HG02610 (cell line): Measurements from ENCODE around the gene TPRG1.
A peak's percentile ranks its signal among the peaks of the same experiment; 100 is the strongest.
"Not testable (repeated sequence)": the region's sequence is repeated elsewhere in the genome, so short reads cannot be mapped to it uniquely, and the experiment has no call there.

Experiments used
- ATAC-seq: cut with Tn5 transposase; IDR thresholded peaks from one replicate; pipeline ENCODE4 v1.9.1; 2021; ENCODE audit warnings: mild to moderate bottlenecking, moderate library complexity; ENCODE audit not compliant: unreplicated experiment

TPRG1 gene

GRCh38 chr3:189307963-189308362, 136.2 kb downstream of the TPRG1 start:
- no peak for ATAC-seq

GRCh38 chr3:189308608-189309007, 136.8 kb downstream of the TPRG1 start:
- ATAC-seq: no peak

- ATAC-seq: no peak
Observed at GRCh38 chr3:189309400-189309975, 137.7 kb downstream of the TPRG1 start.

- no peak for ATAC-seq
Observed at GRCh38 chr3:189311521-189311920, 139.8 kb downstream of the TPRG1 start.

GRCh38 chr3:189312866-189313265, 141.1 kb downstream of the TPRG1 start:
- no peak for ATAC-seq

- ATAC-seq: no peak
Observed at GRCh38 chr3:189316296-189317019, 144.7 kb downstream of the TPRG1 start.

GRCh38 chr3:189317911-189318310, 146.1 kb downstream of the TPRG1 start:
- no peak for ATAC-seq

GRCh38 chr3:189320511-189320910, 148.7 kb downstream of the TPRG1 start:
- ATAC-seq: no peak

GRCh38 chr3:189322339-189322738, 150.6 kb downstream of the TPRG1 start:
- ATAC-seq: no peak

- peak; percentile 99 for ATAC-seq
Observed at GRCh38 chr3:189324538-189325138, 152.9 kb downstream of the TPRG1 start.

GRCh38 chr3:189325454-189325853, 153.7 kb downstream of the TPRG1 start:
- ATAC-seq: no peak

- not testable (repeated sequence) for ATAC-seq
Observed at GRCh38 chr3:189329630-189330029, 157.9 kb downstream of the TPRG1 start.

GRCh38 chr3:189330066-189330465, 158.3 kb downstream of the TPRG1 start:
- ATAC-seq: no peak

GRCh38 chr3:189331002-189331418, 159.2 kb downstream of the TPRG1 start:
- no peak for ATAC-seq

- ATAC-seq: no peak
Observed at GRCh38 chr3:189334064-189334920, 162.5 kb downstream of the TPRG1 start.

GRCh38 chr3:189337673-189338091, 165.9 kb downstream of the TPRG1 start:
- ATAC-seq: no peak

GRCh38 chr3:189338366-189338765, 166.6 kb downstream of the TPRG1 start:
- no peak for ATAC-seq

- no peak for ATAC-seq
Observed at GRCh38 chr3:189339996-189340395, 168.2 kb downstream of the TPRG1 start.

GRCh38 chr3:189340680-189341460, 169.1 kb downstream of the TPRG1 start:
- ATAC-seq: no peak

- ATAC-seq: no peak
Observed at GRCh38 chr3:189342811-189343210, 171.0 kb downstream of the TPRG1 start.

GRCh38 chr3:189344996-189345395, 173.2 kb downstream of the TPRG1 start:
- no peak for ATAC-seq
